GM19193 (cell line): ENCODE measurements around the gene SKIC3.

Source experiments
- POLR2A ChIP-seq: IDR thresholded peaks from 4 replicates; pipeline ENCODE4 v1.6.1; 2011; ENCODE audit not compliant: insufficient read depth, insufficient read length; ENCODE audit errors: extremely low read depth

The SKIC3 gene

GRCh38 chr5:95508550-95508949 is 46.2 kb downstream of the SKIC3 start:
- no peak for TF ChIP-seq POLR2A
